Upper lobe of left lung (tissue), 6 donors: ENCODE results near the gene LCE3E. TPM values are rescaled to one million over a fixed set of nuclear protein-coding genes. Genes with fewer than 3 reads are reported as not detected.
"Not testable (repeated sequence)": the region's sequence is repeated elsewhere in the genome, so short reads cannot be mapped to it uniquely, and the experiment has no call there.

Experiments
- ATAC-seq, 2 donors: fragments of 200-7000 bp; cut with Tn5 transposase; one replicate each; pipeline ENCODE4 v1.9.1; 2022; ENCODE audit warnings: mild to moderate bottlenecking in 2 of 2, moderate library complexity in 2 of 2; ENCODE audit not compliant: low FRiP score in 2 of 2
- DNase-seq, 2 donors: peaks; one replicate each; pipeline ENCODE4 v3.0.0-alpha.2; 2019 to 2020
- H3K27ac ChIP-seq, 4 donors: fragments of 200-600 bp; sonication (generic); one replicate each; pipeline ENCODE4 v1.5.1; 2016 to 2019
- H3K27me3 ChIP-seq, 4 donors: fragments of 200-600 bp; sonication (generic); one replicate each; pipeline ENCODE4 v1.5.1; 2017 to 2019
- H3K36me3 ChIP-seq, 4 donors: fragments of 200-600 bp; sonication (generic); one replicate each; pipeline ENCODE4 v1.5.1; 2016 to 2019
- H3K4me1 ChIP-seq, 4 donors: fragments of 200-600 bp; sonication (generic); one replicate each; pipeline ENCODE4 v1.5.1; 2018 to 2019
- H3K4me3 ChIP-seq, 4 donors: fragments of 200-600 bp; sonication (generic); one replicate each; pipeline ENCODE4 v1.5.1; 2017 to 2019; ENCODE audit warnings: mild to moderate bottlenecking in 2 of 4, moderate library complexity in 1 of 4
- H3K9me3 ChIP-seq, 4 donors: fragments of 200-600 bp; sonication (generic); one replicate each; pipeline ENCODE4 v1.5.1; 2018 to 2019
- EP300 ChIP-seq, 4 donors: sonication (generic); formaldehyde crosslinking; IDR thresholded peaks; one replicate each; pipeline ENCODE4 v1.5.1; 2017; ENCODE audit warnings: antibody characterized with exemption in 4 of 4, control low read depth in 2 of 4
- POLR2A ChIP-seq, 4 donors: fragments of 450-650 bp; IDR thresholded peaks; one replicate each; pipeline ENCODE4 v1.5.1; 2016 to 2017; ENCODE audit warnings: antibody characterized with exemption in 4 of 4, mild to moderate bottlenecking in 2 of 4
- POLR2AphosphoS5 ChIP-seq, 2 donors: sonication (generic); formaldehyde crosslinking; IDR thresholded peaks; one replicate each; pipeline ENCODE4 v1.5.1; 2017; ENCODE audit warnings: antibody characterized with exemption in 2 of 2
- WGBS, 2 donors: methylation state at CpG; one replicate each; pipeline ENCODE4 v1.1.5; 2017 to 2018; 5-methylcytosine and 5-hydroxymethylcytosine counted together
- total RNA-seq, 6 donors: library from RNA; depleted of rRNA in 4 of 6; stranded (reverse); fragments of >200 nt in 4 of 6; gene quantifications; one replicate each; pipeline versions ENCODE4 v1.1.0 to v1.2.1, GENCODE V29; 2016 to 2021
- TF ChIP-seq, protein P1 (sequence below), 6 experiments: fragments of 450-650 bp in 4 of 6; fragments of 200-600 bp in 2 of 6; sonication (generic) in 2 of 6; IDR thresholded peaks; one replicate each; pipeline ENCODE4 v1.5.1; 2016 to 2019; ENCODE audit warnings: antibody characterized with exemption in 6 of 6
- donor health status: DM: no; HTN: no; CAD: no; lungs with moderate emphysema.
- donor health status: DM: no; HTN: yes; CAD: no; lungs with severe emphysema.

Gene LCE3E
- total RNA-seq, 6 donors from 2014 or later, result not detected

DNA sequence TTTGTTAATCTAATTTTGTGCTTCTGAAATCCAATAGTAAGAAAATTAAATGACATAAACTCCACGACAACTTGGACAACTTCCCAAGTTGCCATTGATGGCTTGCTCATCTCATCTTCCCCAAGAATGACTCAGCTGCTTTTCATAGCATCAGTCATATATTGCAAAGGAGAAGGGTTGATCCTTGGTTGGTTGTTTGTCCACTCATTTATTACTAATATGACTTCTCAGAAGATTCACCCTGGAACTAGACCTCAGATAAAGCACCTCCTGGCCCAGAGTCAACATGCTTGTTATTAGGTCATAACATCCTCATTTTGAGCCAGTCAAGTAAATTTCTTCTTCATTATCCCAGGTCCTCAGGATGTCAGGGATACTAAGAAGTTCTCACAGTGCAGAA is 16.1 kb upstream of the LCE3E start:
- no peak overlapping the region for H3K27ac ChIP-seq
- no peaks in the 10 kb centered on the region for H3K36me3 ChIP-seq
- no peaks in the 10 kb centered on the region for H3K9me3 ChIP-seq
- no peaks in the 10 kb centered on the region for H3K4me1 ChIP-seq
- 79 to 80% methylated on average over 1 of the region's 1 CpG for WGBS, 2 donors
- H3K4me3 ChIP-seq, result no peak overlapping the region
- no peaks in the 10 kb centered on the region for H3K27me3 ChIP-seq
- no peak for ATAC-seq
- DNase-seq, result no peak
- TF ChIP-seq POLR2AphosphoS5 (IDR thresholded peaks at IDR 0.05) (no peak), EP300 (IDR thresholded peaks at IDR 0.05) (no peak), POLR2A (IDR thresholded peaks at IDR 0.05) (no peak)
- TF ChIP-seq, protein P1, sequence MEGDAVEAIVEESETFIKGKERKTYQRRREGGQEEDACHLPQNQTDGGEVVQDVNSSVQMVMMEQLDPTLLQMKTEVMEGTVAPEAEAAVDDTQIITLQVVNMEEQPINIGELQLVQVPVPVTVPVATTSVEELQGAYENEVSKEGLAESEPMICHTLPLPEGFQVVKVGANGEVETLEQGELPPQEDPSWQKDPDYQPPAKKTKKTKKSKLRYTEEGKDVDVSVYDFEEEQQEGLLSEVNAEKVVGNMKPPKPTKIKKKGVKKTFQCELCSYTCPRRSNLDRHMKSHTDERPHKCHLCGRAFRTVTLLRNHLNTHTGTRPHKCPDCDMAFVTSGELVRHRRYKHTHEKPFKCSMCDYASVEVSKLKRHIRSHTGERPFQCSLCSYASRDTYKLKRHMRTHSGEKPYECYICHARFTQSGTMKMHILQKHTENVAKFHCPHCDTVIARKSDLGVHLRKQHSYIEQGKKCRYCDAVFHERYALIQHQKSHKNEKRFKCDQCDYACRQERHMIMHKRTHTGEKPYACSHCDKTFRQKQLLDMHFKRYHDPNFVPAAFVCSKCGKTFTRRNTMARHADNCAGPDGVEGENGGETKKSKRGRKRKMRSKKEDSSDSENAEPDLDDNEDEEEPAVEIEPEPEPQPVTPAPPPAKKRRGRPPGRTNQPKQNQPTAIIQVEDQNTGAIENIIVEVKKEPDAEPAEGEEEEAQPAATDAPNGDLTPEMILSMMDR (IDR thresholded peaks at IDR 0.05), result no peak

DNA sequence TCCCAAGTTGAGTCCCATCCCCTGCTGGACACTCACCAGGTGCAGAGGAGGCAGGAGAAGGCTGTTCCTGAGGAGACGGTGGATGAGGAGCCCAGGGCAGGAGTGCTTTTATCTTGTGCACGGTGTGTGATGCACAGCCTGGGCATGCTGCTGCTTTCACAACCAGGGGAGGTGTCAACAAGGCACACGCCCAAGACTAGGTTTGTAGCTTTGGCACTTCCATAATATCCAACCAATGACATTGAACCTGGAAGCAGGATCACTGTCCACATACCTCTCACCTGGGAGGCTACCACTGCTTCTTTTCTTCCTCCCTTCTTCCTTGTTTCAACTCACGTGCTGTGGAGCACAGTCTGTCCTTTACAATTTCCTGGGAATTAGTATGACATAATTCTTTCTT is 13.9 kb upstream of the LCE3E start, which contains the start of gene LCE3D:
Gene LCE3D, minus strand, starts transcription at position 84 of the 400 bp plus-strand sequence. CDS start 580 bp downstream, outside the sequence.
- no peak for DNase-seq
- ATAC-seq, result no peak
- Histone ChIP-seq H3K4me3 (no peak within 1 kb of the TSS), H3K9me3 (no peaks in the 10 kb centered on the region), H3K27me3 (no peaks in the 10 kb centered on the region), H3K27ac (no peak within 1 kb of the TSS), H3K36me3 (no peaks in the 10 kb centered on the region), H3K4me1 (no peaks in the 10 kb centered on the region)
- 59 to 71% methylated on average over 4 of the region's 4 CpGs for WGBS, 2 donors
- TF ChIP-seq, protein P1 (IDR thresholded peaks at IDR 0.05), result no peak
- TF ChIP-seq EP300 (IDR thresholded peaks at IDR 0.05), result no peak
- no peak for TF ChIP-seq POLR2A (IDR thresholded peaks at IDR 0.05)
- TF ChIP-seq POLR2AphosphoS5 (IDR thresholded peaks at IDR 0.05), result no peak

DNA sequence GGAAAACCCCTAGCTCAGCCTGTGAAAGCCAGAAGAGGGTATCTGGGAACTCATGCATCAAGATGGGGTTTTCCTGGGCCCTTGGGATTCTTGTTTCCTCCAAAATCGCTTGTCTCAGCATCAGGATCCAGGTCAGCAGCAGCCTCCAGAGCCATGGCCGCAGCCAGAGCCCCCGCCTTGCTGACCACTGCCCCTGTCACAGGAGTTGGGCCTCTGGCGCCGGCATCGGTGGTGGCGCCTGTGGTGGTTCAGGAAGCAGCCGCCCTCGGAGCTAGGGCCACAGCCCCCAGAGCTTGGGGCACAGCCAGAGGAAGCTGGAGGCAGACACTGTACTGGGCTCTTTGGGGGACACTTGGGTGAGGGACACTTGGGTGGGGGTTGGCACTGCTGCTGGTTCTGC is 12.9 kb upstream of the LCE3E start:
- H3K4me3 ChIP-seq, ATAC-seq, H3K4me1 ChIP-seq, H3K27ac ChIP-seq, H3K9me3 ChIP-seq, H3K27me3 ChIP-seq, H3K36me3 ChIP-seq: not testable (repeated sequence)
- DNase-seq, result peak in 1 of 2 donors; percentile 49
- WGBS, 2 donors, result 90% methylated on average over 9 of the region's 9 CpGs; no CpG with 5 or more reads in 1 of the 2 donors

DNA sequence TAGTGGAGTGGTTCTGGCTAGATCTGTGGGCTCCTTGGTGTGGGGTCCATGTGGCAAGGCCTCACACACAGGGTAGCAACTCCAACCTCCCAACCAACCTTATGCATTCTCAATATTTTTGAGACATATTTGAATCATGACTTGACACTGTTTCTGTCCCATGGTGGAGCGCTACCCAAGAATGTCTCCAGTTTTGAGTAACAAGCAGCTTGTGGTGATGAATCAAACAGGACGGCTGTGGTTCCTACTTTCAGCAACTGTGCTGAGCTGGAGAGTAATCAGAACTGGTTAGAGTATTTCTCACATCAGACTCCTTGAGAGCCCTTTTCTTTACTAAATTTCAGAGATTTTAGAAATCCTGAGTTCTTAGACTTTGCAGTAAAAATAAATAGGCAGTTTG is 10.6 kb upstream of the LCE3E start:
- no peak overlapping the region for H3K27ac ChIP-seq
- no peaks in the 10 kb centered on the region for H3K36me3 ChIP-seq
- H3K9me3 ChIP-seq, result no peaks in the 10 kb centered on the region
- ATAC-seq (no peak), DNase-seq (no peak)
- 79 to 88% methylated on average over 2 of the region's 2 CpGs for WGBS, 2 donors
- no peak overlapping the region for H3K4me3 ChIP-seq
- no peaks in the 10 kb centered on the region for H3K4me1 ChIP-seq
- H3K27me3 ChIP-seq, result no peaks in the 10 kb centered on the region
- TF ChIP-seq, protein P1 (IDR thresholded peaks at IDR 0.05), result no peak
- TF ChIP-seq POLR2A (IDR thresholded peaks at IDR 0.05) (no peak), POLR2AphosphoS5 (IDR thresholded peaks at IDR 0.05) (no peak), EP300 (IDR thresholded peaks at IDR 0.05) (no peak)

DNA sequence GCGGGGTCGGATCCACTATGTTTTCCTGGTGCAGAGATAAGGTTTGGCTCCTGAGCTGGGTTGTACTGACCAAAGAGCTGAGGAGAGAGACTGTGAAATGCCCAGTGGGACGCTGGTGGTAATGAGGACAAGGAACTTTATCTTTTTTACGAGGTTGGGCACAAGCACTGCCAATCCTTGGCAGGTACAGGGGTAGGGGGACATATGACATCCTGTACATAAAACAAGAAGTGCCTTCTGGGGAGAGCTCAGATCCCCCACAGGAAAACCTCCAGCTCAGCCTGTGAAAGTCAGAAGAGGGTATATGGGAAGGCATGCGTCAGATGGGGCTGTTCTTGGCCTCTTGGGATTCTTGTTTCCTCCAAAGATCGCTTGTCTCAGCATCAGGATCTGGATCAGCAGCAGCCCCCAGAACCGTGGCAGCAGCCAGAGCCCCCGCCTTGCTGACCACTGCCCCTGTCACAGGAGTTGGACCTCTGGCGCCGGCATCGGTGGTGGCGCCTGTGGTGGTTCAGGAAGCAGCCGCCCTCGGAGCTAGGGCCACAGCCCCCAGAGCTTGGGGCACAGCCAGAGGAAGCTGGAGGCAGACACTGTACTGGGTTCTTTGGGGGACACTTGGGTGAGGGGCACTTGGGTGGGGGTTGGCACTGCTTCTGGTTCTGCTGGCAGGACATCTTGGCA is 905 bp downstream of the LCE3E start:
- TF ChIP-seq, protein P1 (IDR thresholded peaks at IDR 0.05), result no peak
- TF ChIP-seq POLR2A (IDR thresholded peaks at IDR 0.05) (no peak), EP300 (IDR thresholded peaks at IDR 0.05) (no peak), POLR2AphosphoS5 (IDR thresholded peaks at IDR 0.05) (no peak)
- Histone ChIP-seq H3K27me3 (no peaks in the 10 kb centered on the region), H3K27ac (no peak overlapping the region), H3K4me1 (no peaks in the 10 kb centered on the region), H3K9me3 (peaks cover 0 to 8% (median 5%) of the 10 kb centered on the region in 4 donors), H3K36me3 (no peaks in the 10 kb centered on the region), H3K4me3 (no peak overlapping the region)
- 80 to 83% methylated on average over 7 to 14 of the region's 14 CpGs for WGBS, 2 donors
- DNase-seq (peak in 1 of 2 donors; percentile 52), ATAC-seq (peak in 1 of 2 donors; percentile 11)
